GM10266 (cell line): Measurements from ENCODE around the gene SOX18.

Experiments used
- DNase-seq: peaks from one replicate; pipeline ENCODE4 v3.0.0; 2012; ENCODE audit errors: extremely low spot score
- CTCF ChIP-seq: IDR thresholded peaks from 2 replicates; pipeline ENCODE4 v1.5.1; 2012; ENCODE audit warnings: mild to moderate bottlenecking, low read depth; ENCODE audit not compliant: control insufficient read depth, insufficient read depth; ENCODE audit errors: missing control alignments

SOX18 gene

GRCh38 chr20:64035066-64035932, 14.1 kb downstream of the SOX18 start:
- DNase-seq, result no peak
- no peak for TF ChIP-seq CTCF

GRCh38 chr20:64033981-64034493, 15.4 kb downstream of the SOX18 start:
- no peak for DNase-seq
- TF ChIP-seq CTCF, result no peak

- TF ChIP-seq CTCF, result no peak
- DNase-seq, result no peak
These were observed 16.5 kb downstream of the SOX18 start for GRCh38 chr20:64032706-64033624.

- no peak for TF ChIP-seq CTCF
- DNase-seq, result no peak
These were observed 17.6 kb downstream of the SOX18 start for GRCh38 chr20:64031822-64032314.

- no peak for DNase-seq
- no peak for TF ChIP-seq CTCF
These were observed 18.9 kb downstream of the SOX18 start for GRCh38 chr20:64030371-64031134.

- TF ChIP-seq CTCF, result no peak
- DNase-seq, result no peak
These were observed 19.9 kb downstream of the SOX18 start for GRCh38 chr20:64029293-64030117.
